ENCODE results near the gene RFTN1. TPM values are rescaled to one million over a fixed set of nuclear protein-coding genes. Genes with fewer than 3 reads are reported as not detected.

RFTN1 gene
- polyA plus RNA-seq, 3 donors, result 17.4 to 28.0 (median 27.2) TPM

DNA sequence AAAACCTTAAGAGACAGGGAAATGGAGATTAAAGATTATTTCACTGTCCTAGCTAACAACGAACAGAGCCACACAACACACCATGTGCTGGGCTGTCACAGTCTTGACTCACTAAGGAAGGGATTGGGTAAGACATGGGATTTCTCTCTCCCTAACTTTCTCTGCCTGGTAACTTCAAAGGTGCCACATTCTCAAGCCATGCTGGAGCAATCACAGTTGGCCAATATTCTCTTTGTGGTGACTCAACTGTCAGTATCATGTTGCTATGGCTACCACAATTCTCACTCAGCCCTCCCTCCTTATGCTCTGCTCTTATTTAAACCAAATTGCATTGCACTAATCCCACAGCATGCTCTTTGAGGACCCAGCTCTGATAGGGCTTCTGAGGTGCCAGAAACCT is 174.5 kb downstream of the RFTN1 start:
- Mint-ChIP-seq H3K27me3 (ENCODE audit: low read depth in 3 of 3) (no peaks in the 10 kb centered on the region), H3K27ac (peak overlapping the region; percentile 82 to 96 (median 87)), H3K36me3 (peaks cover 30 to 35% of the 10 kb centered on the region in 2 donors), H3K4me3 (no peak overlapping the region), H3K9me3 (no peaks in the 10 kb centered on the region), H3K4me1 (peaks cover 30% of the 10 kb centered on the region)
- Histone ChIP-seq H2AFZ (ENCODE audit: insufficient read depth, low read depth, low read length, poor library complexity, severe bottlenecking) (no peak overlapping the region), H3K9me3 (replicated peaks in 1 of 2; ENCODE audit: control insufficient read depth in 1 of 2, insufficient read depth in 1 of 2, low read length in 2 of 2) (no peaks in the 10 kb centered on the region), H3K79me2 (ENCODE audit: insufficient read depth, low read length) (no peaks in the 10 kb centered on the region), H3K9ac (ENCODE audit: insufficient read depth, low read length, poor library complexity, severe bottlenecking) (peak overlapping the region; percentile 15), H3K36me3 (replicated peaks in 1 of 2; ENCODE audit: control insufficient read depth in 1 of 2, insufficient read depth in 2 of 2, low read length in 2 of 2) (peaks cover 0 to 29% of the 10 kb centered on the region in 2 donors), H3K27ac (ENCODE audit: low read depth in 1 of 2, low read length in 2 of 2) (peak overlapping the region; percentile 42 to 67), H3K27me3 (ENCODE audit: control insufficient read depth in 2 of 2, insufficient read depth in 2 of 2, low read length in 2 of 2) (no peaks in the 10 kb centered on the region), H3K4me2 (replicated peaks; ENCODE audit: extremely low read depth, low read length, poor library complexity, severe bottlenecking) (peak overlapping the region; percentile 44), H3K4me1 (ENCODE audit: control insufficient read depth in 1 of 2, insufficient read depth in 2 of 2, low read length in 2 of 2) (peaks cover 19 to 20% of the 10 kb centered on the region in 2 donors), H3K4me3 (replicated peaks in 1 of 3; ENCODE audit: low read depth in 2 of 3, low read length in 3 of 3) (no peak overlapping the region), H4K20me1 (ENCODE audit: insufficient read depth, low read length) (no peaks in the 10 kb centered on the region)
- no peak for TF ChIP-seq CTCF (IDR thresholded peaks at IDR 0.05)
- WGBS (ENCODE audit: insufficient coverage), result no CpG with 5 or more reads among the region's 1 CpG
- intact Hi-C loops (cut with micrococcal nuclease), result no loop called here
- peak; percentile 82 to 94 (median 89) for DNase-seq

DNA sequence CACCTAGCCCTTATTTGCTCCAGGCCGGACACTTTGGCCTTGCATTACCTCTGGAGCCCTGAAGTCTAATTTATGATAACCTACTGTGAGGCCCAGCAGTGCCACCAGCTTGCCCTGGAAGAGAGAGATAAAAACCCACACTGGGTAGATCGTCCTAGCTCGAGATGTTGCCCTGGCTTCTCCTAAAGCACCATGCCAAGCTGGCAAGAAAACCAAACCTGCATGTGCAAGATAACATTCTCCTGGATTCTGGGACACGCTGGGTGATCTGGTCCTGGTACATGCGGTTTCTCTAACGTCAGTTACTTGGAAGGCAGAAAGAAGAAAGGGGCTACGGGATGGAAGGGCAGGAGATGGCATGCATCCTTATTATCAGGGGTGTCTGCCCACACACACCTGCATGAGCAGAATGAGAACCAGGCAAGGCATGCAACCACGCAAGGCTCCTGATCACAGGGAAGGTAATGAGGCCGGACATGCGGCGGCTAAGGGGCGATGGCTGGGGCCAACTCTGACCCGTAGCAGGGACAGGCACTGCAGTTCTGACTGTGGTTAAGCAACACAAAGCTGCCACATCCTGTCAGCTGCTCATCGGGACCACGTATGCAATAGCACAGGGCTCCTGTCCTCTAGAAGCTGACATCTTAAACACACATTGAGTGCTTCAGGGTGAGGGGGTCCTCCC is 175.5 kb downstream of the RFTN1 start:
- no peaks in the 10 kb centered on the region for H3K9me3 ChIP-seq (replicated peaks in 1 of 2; ENCODE audit: control insufficient read depth in 1 of 2, insufficient read depth in 1 of 2, low read length in 2 of 2)
- 11% methylated on average over 12 of the region's 15 CpGs for WGBS (ENCODE audit: insufficient coverage)
- no peaks in the 10 kb centered on the region for H3K9me3 Mint-ChIP-seq
- TF ChIP-seq CTCF (IDR thresholded peaks at IDR 0.05), result no peak
- H3K27ac ChIP-seq (ENCODE audit: low read depth in 1 of 2, low read length in 2 of 2), result peak overlapping the region; percentile 25 to 67
- H3K36me3 Mint-ChIP-seq, result peaks cover 33 to 35% of the 10 kb centered on the region in 2 donors
- H3K27me3 Mint-ChIP-seq (ENCODE audit: low read depth in 3 of 3), result no peaks in the 10 kb centered on the region
- DNase-seq, result peak; percentile 53 to 76 (median 65)
- peak overlapping the region; percentile 4 to 49 for H3K4me3 Mint-ChIP-seq
- H3K27ac Mint-ChIP-seq, result peak overlapping the region; percentile 82 to 96 (median 87)
- H2AFZ ChIP-seq (ENCODE audit: insufficient read depth, low read depth, low read length, poor library complexity, severe bottlenecking), result no peak overlapping the region
- H3K4me1 Mint-ChIP-seq, result peaks cover 26% of the 10 kb centered on the region
- H3K9ac ChIP-seq (ENCODE audit: insufficient read depth, low read length, poor library complexity, severe bottlenecking), result peak overlapping the region; percentile 15
- peaks cover 0 to 29% of the 10 kb centered on the region in 2 donors for H3K36me3 ChIP-seq (replicated peaks in 1 of 2; ENCODE audit: control insufficient read depth in 1 of 2, insufficient read depth in 2 of 2, low read length in 2 of 2)
- H4K20me1 ChIP-seq (ENCODE audit: insufficient read depth, low read length), result no peaks in the 10 kb centered on the region
- H3K4me3 ChIP-seq (replicated peaks in 1 of 3; ENCODE audit: low read depth in 2 of 3, low read length in 3 of 3), result peak overlapping the region in 1 of 3 experiments; percentile 19
- H3K27me3 ChIP-seq (ENCODE audit: control insufficient read depth in 2 of 2, insufficient read depth in 2 of 2, low read length in 2 of 2), result no peaks in the 10 kb centered on the region
- intact Hi-C loops (cut with micrococcal nuclease), result no loop called here
- H3K4me1 ChIP-seq (ENCODE audit: control insufficient read depth in 1 of 2, insufficient read depth in 2 of 2, low read length in 2 of 2), result peaks cover 19 to 20% of the 10 kb centered on the region in 2 donors
- peak overlapping the region; percentile 44 for H3K4me2 ChIP-seq (replicated peaks; ENCODE audit: extremely low read depth, low read length, poor library complexity, severe bottlenecking)
- no peaks in the 10 kb centered on the region for H3K79me2 ChIP-seq (ENCODE audit: insufficient read depth, low read length)
